A549 (cell line): ENCODE data around the gene SLC37A2.

Experiments used
- CHD2 ChIP-seq: fragments of 150-350 bp; IDR thresholded peaks from 2 replicates; pipeline ENCODE4 v1.6.1; 2014; ENCODE audit warnings: low read length; ENCODE audit not compliant: partially characterized antibody
- EP300 ChIP-seq, 2 experiments: fragments of >200 bp; sonication (Bioruptor Twin); formaldehyde crosslinking; IDR thresholded peaks; 2 replicates in 1 of 2; 3 replicates in 1 of 2; pipeline ENCODE4 v1.6.1; 2016 to 2017
- MAZ ChIP-seq: fragments of 150-350 bp; IDR thresholded peaks from 2 replicates; pipeline ENCODE4 v1.6.1; 2014; ENCODE audit warnings: antibody characterized with exemption, low read depth, low read length, borderline replicate concordance
- POLR2A ChIP-seq: IDR thresholded peaks from 2 replicates; pipeline ENCODE4 v1.6.1; 2012; ENCODE audit warnings: mild to moderate bottlenecking, low read length
- RAD21 ChIP-seq, 2 experiments: fragments of >200 bp in 1 of 2; sonication (Bioruptor Twin) in 1 of 2; formaldehyde crosslinking in 1 of 2; IDR thresholded peaks in 1 of 2; conservative IDR thresholded peaks in 1 of 2; 2 replicates in 1 of 2; 3 replicates in 1 of 2; pipeline ENCODE4 v1.6.1; 2012 to 2018; ENCODE audit warnings: inconsistent platforms in 1 of 2
- TF ChIP-seq, protein P1 (sequence below): IDR thresholded peaks from 2 replicates; pipeline ENCODE4 v1.6.1; 2012; ENCODE audit warnings: low read depth, borderline replicate concordance
- TF ChIP-seq, protein P2 (sequence below): fragments of 200-600 bp; sonication (generic); IDR thresholded peaks from 2 replicates; pipeline ENCODE4 v1.6.1; 2016; ENCODE audit warnings: antibody characterized with exemption, mild to moderate bottlenecking, moderate library complexity
- TF ChIP-seq, protein P3 (sequence below): fragments of >200 bp; sonication (Bioruptor Twin); formaldehyde crosslinking; IDR thresholded peaks from 3 replicates; pipeline ENCODE4 v1.5.1; 2016

DNA sequence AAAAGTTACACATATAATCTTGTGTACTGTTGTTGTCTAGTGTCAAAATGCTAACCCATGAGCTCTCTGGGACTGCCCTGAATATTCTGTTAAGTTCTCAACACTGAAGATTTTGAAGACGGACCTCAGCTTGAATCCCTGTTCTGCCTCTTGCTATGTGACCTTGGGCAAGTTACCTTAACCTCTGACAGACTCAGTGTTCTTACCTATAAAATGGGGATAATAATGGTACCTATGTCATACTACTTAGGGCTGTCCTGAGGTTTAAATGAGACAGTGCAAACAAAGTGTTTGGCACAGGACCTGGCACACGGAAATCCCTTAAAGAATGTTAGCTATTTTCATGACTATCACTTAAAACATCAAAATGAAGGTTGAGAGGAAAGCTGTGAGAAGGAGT is 37.0 kb downstream of the SLC37A2 start:
- TF ChIP-seq, protein P1, sequence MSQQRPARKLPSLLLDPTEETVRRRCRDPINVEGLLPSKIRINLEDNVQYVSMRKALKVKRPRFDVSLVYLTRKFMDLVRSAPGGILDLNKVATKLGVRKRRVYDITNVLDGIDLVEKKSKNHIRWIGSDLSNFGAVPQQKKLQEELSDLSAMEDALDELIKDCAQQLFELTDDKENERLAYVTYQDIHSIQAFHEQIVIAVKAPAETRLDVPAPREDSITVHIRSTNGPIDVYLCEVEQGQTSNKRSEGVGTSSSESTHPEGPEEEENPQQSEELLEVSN, result no peak
- no peak for TF ChIP-seq EP300 (IDR thresholded peaks at IDR 0.05)
- no peak for TF ChIP-seq CHD2
- TF ChIP-seq, protein P2, sequence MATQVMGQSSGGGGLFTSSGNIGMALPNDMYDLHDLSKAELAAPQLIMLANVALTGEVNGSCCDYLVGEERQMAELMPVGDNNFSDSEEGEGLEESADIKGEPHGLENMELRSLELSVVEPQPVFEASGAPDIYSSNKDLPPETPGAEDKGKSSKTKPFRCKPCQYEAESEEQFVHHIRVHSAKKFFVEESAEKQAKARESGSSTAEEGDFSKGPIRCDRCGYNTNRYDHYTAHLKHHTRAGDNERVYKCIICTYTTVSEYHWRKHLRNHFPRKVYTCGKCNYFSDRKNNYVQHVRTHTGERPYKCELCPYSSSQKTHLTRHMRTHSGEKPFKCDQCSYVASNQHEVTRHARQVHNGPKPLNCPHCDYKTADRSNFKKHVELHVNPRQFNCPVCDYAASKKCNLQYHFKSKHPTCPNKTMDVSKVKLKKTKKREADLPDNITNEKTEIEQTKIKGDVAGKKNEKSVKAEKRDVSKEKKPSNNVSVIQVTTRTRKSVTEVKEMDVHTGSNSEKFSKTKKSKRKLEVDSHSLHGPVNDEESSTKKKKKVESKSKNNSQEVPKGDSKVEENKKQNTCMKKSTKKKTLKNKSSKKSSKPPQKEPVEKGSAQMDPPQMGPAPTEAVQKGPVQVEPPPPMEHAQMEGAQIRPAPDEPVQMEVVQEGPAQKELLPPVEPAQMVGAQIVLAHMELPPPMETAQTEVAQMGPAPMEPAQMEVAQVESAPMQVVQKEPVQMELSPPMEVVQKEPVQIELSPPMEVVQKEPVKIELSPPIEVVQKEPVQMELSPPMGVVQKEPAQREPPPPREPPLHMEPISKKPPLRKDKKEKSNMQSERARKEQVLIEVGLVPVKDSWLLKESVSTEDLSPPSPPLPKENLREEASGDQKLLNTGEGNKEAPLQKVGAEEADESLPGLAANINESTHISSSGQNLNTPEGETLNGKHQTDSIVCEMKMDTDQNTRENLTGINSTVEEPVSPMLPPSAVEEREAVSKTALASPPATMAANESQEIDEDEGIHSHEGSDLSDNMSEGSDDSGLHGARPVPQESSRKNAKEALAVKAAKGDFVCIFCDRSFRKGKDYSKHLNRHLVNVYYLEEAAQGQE, result no peak
- TF ChIP-seq POLR2A, result no peak
- TF ChIP-seq, protein P3, sequence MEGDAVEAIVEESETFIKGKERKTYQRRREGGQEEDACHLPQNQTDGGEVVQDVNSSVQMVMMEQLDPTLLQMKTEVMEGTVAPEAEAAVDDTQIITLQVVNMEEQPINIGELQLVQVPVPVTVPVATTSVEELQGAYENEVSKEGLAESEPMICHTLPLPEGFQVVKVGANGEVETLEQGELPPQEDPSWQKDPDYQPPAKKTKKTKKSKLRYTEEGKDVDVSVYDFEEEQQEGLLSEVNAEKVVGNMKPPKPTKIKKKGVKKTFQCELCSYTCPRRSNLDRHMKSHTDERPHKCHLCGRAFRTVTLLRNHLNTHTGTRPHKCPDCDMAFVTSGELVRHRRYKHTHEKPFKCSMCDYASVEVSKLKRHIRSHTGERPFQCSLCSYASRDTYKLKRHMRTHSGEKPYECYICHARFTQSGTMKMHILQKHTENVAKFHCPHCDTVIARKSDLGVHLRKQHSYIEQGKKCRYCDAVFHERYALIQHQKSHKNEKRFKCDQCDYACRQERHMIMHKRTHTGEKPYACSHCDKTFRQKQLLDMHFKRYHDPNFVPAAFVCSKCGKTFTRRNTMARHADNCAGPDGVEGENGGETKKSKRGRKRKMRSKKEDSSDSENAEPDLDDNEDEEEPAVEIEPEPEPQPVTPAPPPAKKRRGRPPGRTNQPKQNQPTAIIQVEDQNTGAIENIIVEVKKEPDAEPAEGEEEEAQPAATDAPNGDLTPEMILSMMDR, result no peak
- TF ChIP-seq MAZ, result no peak
- TF ChIP-seq RAD21 (conservative IDR thresholded peaks at IDR 0.05 in 1 of 2, IDR thresholded peaks at IDR 0.05 in 1 of 2), result no peak
